ENCODE measurements around the gene CCDC157.

DNA sequence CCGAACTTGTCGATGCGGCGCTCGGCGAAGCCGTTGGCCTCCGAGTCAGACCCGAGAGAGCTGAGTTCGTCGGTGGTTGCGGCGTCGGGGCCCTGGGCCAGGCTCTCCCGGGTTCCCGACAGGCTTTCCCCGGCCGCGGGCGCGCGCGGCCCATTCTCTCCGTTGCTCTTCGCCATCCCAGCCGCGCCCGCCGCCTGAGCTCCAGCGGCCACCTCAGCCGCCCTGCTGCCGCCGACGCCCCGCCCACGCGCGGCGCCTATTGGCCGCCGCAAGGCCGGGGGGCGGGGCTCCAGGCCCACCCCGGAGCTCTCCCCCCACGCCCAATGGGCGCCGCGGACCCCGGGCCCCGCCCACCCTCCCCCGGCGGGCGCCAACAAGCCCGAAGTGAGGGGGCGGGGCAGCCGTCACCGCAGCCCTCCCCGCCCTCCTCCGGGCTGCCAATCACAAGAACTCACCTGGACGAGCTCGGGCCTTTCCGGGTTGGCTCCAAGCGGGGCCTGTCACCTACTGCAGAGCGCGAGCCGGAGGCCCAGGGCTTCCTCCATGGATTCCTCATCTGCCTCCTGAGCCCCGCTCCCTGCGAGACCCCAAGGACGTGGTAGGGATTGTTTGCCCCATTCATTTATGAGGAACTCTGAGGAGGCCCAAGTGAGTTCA is 30.0 kb upstream of the CCDC157 start, which contains the start of gene TBC1D10A:
- TF ChIP-seq, protein P1, sequence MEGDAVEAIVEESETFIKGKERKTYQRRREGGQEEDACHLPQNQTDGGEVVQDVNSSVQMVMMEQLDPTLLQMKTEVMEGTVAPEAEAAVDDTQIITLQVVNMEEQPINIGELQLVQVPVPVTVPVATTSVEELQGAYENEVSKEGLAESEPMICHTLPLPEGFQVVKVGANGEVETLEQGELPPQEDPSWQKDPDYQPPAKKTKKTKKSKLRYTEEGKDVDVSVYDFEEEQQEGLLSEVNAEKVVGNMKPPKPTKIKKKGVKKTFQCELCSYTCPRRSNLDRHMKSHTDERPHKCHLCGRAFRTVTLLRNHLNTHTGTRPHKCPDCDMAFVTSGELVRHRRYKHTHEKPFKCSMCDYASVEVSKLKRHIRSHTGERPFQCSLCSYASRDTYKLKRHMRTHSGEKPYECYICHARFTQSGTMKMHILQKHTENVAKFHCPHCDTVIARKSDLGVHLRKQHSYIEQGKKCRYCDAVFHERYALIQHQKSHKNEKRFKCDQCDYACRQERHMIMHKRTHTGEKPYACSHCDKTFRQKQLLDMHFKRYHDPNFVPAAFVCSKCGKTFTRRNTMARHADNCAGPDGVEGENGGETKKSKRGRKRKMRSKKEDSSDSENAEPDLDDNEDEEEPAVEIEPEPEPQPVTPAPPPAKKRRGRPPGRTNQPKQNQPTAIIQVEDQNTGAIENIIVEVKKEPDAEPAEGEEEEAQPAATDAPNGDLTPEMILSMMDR (IDR thresholded peaks at IDR 0.05), result no peak
- no peak for TF ChIP-seq ZFX (IDR thresholded peaks at IDR 0.05; ENCODE audit: borderline replicate concordance)
